ENCODE results near the gene RNF168.
"Not testable (repeated sequence)": the region's sequence is repeated elsewhere in the genome, so short reads cannot be mapped to it uniquely, and the experiment has no call there.

Gene RNF168

DNA sequence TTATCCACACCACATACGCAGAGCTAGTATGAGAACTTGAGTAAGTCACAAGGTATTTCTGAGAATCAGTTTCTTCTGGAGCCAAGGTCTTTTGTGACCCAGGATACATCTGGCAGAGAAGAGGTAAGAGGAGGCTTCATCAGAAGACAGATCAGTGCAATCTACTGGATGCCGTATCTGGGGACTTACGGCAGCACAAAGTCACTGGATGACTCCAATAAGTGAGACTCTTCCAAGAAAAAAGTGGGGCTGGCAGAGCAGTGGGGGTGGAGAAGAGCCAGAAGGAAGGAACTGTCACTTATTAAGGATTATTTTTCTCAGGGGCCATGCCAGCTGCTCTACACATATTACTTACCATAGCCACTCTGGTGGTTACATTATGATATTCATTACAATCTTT is 39.8 kb downstream of the RNF168 start:
- no peak for DNase-seq (ENCODE audit: low read depth)

DNA sequence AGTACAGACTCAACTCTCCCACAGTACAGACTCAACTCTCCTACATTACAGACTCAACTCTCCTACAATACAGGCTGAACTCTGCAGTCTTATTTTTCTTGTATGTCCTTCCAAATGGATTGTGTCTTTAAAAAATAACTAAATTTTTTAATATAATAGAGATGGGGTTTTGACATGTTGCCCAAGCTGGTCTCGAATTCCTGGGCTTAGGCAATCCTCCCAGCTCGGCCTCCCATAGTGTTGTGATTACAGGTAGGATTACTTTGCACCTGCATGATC is 40.2 kb downstream of the RNF168 start:
- DNase-seq (ENCODE audit: low read depth), result no peak

DNA sequence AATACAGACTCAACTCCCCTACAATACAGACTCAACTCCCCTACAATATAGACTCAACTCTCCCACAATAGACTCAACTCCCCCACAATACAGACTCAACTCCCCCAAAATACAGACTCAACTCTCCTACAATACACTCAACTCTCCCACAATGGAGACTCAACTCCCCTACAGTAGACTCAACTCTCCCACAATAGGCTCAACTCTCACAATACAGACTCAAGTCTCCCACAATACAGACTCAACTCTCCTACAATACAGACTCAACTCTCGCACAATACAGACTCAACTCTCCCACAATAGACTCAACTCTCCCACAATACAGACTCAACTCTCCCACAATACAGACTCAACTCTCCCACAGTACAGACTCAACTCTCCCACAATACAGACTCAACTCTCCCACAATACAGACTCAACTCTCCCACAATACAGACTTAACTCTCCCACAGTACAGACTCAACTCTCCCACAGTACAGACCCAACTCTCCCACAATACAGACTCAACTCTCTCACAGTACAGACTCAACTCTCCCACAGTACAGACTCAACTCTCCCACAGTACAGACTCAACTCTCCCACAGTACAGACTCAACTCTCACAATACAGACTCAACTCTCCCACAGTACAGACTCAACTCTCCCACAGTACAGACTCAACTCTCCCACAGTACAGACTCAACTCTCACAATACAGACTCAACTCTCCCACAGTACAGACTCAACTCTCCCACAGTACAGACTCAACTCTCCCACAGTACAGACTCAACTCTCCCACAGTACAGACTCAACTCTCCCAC is 40.7 kb downstream of the RNF168 start:
- not testable (repeated sequence) for DNase-seq (ENCODE audit: low read depth)

DNA sequence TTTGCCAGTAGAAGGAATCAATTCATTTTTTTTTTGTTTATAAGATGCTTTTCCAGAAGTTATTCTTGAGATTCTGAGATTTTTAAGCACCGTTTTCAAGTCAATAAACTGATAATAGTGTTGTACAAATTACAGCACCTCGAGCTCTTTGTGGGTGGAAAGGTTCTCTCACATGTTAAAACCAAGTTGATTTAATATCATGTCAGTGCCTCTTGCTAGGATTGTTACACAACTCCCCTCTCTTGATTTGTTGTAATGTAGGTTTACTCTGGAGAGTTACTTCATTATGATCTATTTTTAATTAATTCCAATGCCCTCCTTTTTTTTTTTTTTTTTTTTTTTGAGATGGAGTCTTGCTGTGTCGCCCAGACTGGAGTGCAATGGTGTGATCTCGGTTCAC is 45.5 kb downstream of the RNF168 start:
- no peak for DNase-seq (ENCODE audit: low read depth)

DNA sequence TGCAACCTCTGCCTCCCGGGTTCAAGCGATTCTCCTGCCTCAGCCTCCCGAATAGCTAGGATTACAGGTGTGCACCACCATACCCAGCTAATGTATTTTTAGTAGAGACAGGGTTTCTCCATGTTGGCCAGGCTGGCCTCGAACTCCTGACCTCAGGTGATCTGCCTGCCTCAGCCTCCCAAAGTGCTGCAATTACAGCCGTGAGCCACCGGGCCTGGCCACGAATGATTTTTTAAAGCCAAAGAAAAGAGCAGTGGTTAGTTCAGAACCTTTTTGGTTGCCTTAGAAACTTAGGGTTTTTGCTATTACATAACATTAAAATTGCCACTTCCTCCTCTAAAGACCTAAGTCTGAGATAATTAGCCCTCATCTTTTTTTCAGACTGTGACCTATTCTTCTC is 46.1 kb downstream of the RNF168 start:
- not testable (repeated sequence) for DNase-seq (ENCODE audit: low read depth)

DNA sequence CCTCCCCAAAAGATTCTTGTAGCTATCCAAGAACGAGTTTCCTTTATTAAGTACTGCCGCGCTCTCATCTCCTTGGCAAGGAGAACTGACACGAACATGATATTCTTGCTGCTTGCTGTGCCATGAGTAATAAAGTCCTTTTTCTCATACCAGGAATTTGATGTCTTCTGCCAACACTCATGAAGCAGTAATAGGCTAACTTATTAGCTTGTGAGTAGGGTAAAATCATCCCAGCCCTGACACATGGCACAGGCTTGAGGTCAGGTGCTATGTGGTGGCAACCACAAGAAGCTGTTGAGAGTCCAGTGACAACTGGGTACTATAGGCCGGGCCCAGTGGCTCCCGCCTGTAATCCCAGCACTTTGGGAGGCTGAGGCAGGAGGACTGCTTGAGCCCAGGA is 48.6 kb downstream of the RNF168 start:
- peak; percentile 64 for DNase-seq (ENCODE audit: low read depth)

DNA sequence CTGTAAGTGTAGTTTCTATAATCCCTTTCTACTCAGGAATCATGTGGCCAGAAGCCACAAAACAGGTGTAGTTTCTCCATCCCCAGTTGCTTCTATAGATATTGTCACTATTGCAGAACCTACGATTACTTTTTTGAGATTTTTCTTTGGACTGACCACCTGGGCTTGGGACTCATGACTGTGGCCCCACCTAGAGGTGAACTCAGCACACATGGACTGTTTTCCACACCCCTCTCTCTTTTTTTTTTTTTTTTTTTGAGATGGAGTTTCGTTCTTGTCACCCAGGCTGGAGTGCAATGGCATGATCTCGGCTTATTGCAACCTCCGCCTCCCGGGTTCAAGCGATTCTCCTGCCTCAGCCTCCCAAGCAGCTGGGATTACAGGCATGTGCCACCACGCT is 58.2 kb downstream of the RNF168 start:
- not testable (repeated sequence) for DNase-seq (ENCODE audit: low read depth)

DNA sequence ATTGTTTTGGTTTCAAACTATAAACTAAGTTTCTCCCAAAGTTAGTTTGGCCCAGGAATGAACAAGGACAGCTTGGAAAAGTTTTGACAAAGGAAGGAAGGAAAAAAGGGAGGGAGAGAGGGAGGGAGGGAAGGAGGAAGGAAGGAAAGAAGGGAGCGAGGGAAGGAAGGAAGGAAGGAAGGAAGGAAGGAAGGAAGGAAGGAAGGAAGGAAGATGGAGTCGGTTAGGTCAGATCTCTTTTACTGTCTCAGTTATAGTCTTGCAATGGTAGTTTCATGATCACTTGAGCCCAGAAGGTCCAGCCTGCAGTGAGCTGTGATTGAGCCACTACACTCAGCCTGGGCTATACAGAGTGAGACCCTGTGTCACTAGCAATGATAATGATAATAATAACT is 59.1 kb downstream of the RNF168 start:
- no peak for DNase-seq (ENCODE audit: low read depth)

DNA sequence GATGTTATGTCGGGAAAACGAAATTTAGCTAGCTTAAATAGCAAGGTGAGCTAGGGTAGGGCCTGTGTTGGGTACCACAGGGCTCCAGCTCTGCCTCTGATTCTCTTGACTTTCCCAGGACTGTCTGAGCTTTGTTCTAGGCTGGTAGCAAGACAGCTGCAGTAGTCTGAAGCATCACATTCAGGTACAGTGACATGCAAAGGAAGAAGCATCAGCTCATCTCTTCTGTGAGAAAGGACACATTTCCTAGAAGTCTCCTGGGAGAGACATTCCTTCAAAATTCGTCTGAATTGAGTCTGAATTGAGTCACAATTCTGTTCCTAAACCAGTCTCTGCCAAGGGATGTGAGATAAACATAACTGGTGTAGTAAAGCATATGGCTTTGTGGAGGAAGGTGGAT is 62.9 kb downstream of the RNF168 start:
- DNase-seq (ENCODE audit: low read depth), result no peak

DNA sequence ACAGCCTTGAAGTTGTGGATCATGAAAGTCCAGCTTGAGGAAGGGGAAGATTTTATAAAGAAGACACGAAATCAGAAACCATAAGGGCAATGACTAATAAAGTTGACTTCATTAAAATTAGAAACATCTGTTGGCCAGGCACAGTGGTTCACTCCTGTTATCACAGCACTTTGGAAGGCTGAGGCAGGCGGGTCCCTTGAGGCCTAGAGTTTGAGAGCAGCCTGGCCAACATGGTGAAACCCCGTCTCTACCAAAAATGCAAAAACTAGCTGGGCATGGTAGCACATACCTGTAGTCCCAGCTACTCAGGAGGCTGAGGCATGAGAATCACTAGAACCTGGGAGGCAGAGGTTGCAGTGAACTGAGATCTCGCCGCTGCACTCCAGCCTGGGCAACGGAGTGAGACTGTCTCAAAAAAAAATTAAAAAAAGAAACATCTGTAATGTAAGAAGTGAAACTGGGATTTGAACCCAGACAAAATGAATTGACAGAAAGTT is 63.5 kb downstream of the RNF168 start:
- peak; percentile 54 for DNase-seq (ENCODE audit: low read depth)

DNA sequence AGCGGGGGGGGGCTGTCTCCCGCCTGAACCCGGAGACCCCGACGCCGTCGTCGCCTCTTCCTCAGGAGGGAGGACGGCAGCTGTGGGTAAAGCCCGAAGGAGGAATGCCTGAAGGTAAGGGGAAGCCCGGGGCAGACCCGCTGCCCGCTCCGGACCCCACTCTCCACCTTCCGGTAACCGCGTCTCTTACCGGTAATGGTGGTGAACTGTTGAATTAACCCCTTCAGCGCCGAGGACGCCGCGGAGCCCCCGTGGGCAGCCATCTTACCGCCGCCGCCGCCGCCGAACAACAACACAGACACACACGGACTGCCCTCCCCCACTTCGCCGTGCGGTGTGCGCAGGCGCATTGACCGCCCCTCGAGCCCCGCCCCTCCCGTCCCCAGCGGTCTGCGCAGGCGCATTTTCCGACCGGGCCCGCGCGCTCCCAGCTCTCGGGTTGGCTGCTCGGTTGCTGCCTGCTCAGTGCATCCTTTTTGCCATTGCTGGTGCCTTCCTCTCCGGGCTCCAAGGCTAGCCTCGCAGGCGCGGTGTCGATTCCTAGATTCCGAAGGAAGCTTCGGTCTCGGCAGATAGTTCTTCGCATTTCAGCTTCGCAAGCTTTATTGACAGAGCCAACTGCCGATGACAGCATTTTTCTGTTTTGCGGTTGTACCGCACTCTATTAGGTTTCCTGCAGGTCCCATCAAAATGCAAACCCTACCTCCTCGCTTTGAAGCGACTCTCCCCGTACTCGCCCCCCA is 71.3 kb downstream of the RNF168 start, which contains the start of gene UBXN7:
TSS of gene UBXN7 (minus strand) at position 291 of the 743 bp plus-strand sequence. CDS start at position 263, 28 bp downstream.
- peak; percentile 85 for DNase-seq (ENCODE audit: low read depth)

DNA sequence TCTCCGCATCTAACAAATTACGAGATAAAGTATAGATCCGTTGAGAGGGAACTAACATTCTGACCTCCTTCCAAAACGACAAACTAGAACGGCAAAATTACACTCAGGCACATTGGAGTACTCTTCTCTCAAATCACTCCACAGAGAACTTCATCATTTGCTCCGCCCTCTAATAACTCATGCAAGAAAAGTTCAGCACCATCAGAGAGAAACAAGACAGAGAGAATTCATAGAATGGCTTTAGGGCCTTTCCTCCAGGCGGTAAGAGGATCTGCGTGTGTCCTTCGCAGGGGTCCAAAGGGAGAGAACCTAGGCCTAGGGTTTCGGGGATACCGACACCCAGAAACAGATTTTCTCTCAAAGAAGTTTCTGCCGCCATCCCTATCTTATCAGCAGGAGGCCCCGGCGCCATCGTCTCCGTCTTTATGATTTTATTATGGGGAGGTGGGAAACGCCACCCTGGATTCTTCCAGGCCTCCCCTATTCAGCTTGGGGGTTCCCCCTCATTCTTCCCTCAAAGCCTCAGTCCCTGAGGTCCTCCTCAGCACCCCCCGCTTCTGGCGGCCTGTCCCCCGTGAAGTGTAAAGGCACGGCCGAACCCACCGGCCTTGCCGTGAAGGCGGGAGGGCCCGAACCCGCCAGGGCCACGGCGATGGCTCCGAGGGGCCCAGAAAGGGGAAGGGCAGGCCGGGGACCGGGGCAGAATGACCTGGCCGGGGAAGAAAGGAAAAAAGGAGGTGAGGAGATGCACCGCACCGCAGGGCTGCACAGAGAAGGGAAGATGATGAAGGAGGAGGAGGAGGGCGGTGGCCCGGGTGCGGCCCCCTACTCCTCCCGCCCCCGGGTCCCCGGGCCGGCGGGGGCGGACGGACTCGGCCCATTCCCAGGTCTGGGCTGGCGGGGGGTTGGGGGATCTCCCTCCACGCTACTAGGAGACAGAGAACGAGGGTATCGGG is 72.1 kb downstream of the RNF168 start:
- peak; percentile 57 for DNase-seq (ENCODE audit: low read depth)

DNA sequence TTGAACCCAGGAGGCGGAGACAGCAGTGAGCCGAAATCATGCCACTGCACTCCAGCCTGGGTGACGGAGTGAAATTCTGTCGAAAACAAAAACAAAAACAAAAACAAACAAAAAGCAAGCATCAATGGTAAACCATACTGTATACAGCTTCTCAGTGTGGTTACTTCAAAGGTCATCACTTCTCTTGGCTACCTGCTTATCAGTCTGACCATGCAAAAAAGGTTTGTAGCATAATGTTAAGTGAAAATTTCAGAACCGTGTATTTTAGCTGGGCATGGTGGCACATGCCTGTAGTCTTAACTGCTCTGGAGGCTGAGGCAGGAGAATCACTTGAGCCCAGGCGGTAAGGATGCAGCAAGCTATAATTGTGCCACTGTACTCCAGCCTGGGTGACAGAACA is 75.5 kb downstream of the RNF168 start:
- no peak for DNase-seq (ENCODE audit: low read depth)

DNA sequence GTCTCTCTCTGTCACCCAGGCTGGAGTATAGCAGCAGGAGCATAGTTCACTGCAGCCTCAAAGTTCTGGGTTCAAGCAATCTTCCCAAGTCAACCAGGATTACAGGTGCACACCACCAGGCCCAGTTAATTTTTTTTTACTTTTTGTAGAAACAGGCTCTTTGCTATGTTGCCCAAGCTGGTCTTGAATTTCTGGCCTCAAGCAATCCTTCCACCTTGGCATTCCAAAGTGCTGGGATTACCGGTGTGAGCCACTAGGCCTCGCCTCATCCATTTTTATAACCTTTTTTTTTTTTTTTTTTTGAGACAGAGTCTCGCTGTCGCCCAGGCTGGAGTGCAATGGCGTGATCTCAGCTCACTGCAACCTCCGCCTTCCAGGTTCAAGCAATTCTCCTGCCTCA is 79.1 kb downstream of the RNF168 start:
- not testable (repeated sequence) for DNase-seq (ENCODE audit: low read depth)

DNA sequence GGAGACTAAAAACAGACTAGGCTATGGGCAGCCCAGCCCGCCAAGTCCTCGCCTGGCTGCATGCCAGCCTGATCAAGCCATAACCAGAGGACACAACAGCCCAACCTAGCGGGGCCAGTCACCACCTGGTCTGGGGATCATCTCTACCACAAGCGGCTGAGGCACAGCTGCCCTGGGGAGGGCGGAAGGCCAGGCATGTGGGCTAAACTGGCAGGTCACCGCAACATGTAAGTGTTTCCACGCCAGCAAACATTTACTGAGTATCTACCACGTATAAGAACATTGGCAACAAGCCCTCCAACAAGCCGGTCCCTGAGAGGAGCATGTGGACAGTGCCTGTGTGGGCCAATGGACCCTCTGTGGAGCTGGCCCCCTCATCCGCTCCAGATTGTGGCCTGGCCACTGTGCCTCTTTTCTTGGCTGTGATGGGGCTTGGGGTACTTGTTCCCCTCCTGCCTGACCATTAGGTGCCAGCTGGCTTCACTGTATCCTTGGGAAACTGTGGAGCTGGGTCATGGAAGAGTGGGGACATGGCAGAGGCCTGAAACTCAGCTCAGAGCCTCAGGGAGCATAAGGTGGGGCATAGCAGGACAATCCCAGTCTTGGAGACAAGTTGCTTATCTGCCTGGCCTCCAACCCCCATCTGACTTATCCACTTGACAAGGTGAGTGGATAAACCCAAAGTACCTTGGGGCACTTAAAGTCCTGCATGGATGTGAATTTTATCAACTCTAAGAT is 80.4 kb downstream of the RNF168 start:
- DNase-seq (ENCODE audit: low read depth), result no peak

DNA sequence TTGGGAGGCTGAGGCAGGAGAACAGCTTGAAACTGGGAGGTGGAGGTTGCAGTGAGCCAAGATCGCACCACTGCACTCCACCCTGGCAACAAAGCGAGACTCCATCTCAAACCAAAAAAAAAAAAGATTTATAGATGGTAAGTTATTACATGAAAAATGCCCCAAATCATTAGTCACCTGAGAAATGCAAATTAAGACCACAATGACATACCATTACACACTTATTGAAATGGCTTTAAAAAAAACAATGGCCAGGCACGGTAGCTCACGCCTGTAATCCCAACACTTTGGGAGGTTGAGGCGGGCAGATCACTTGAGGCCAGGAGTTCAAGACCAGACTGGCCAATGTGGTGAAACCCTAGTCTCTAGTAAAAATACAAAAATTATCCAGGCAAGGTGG is 81.9 kb downstream of the RNF168 start:
- DNase-seq (ENCODE audit: low read depth), result not testable (repeated sequence)

DNA sequence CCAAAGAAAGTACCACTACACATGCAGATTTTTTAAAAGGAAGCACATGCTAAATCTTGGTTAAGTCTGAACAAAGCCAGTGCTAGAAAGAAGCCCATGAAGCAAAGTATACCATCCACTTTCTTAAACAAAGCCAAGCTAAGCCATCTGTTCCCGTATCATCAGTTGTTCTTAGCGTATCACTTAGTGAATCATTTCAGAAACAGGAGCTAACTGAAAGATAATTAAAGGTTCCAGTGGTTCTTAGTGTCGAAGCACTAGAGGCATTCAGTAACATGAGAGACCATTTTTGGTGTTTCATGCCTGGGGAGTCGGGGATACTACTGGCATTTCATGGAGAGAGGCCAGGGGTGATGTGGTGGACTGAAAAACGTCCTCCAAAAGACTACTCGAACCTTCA is 84.2 kb downstream of the RNF168 start:
- DNase-seq (ENCODE audit: low read depth), result no peak
